ENCODE data around the gene NEMP1.

Gene NEMP1

DNA sequence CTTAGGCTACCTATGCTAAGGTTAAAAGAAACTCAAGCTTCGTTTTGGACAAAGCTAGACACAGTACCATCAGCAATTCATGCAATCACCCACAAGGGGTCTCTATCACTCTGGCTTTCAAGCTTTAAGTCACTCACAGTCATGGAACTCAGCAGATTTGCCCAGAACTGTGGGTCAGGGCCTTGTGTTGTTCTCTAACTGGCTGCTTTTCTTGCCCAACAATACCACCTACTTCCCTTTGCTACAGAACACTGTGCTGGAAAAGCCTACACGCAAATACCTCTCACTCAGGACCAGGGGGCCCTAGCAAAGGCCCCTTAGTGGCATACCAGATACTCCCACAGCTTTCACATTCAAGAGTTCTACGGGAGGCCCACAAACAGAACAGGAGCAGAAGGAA, 9.1 kb downstream of the NEMP1 start:
- H4K20me1 ChIP-seq (ENCODE audit: insufficient read depth, low read length, poor library complexity, severe bottlenecking): no peaks in the 10 kb centered on the region
- TF ChIP-seq EZH2phosphoT487 (IDR thresholded peaks at IDR 0.05; ENCODE audit: borderline replicate concordance): no peak
- peak; percentile 95 for TF ChIP-seq CTCF (conservative IDR thresholded peaks at IDR 0.05; ENCODE audit: low read length)
- peaks cover 15% of the 10 kb centered on the region for H3K79me2 ChIP-seq (ENCODE audit: insufficient read depth, low read length)
- H3K9me2 ChIP-seq (replicated peaks; ENCODE audit: low read depth, low read length): no peaks in the 10 kb centered on the region
- no peak overlapping the region for H3K9ac ChIP-seq (ENCODE audit: low read depth, low read length, poor library complexity, severe bottlenecking)
- H3K9me3 ChIP-seq (ENCODE audit: insufficient read depth, low read depth, low read length): no peaks in the 10 kb centered on the region
- no peak overlapping the region for H3K4me2 ChIP-seq (ENCODE audit: low read depth, low read length, poor library complexity, severe bottlenecking)
- H3K4me1 ChIP-seq (ENCODE audit: insufficient read depth, low read length, poor library complexity, severe bottlenecking): no peaks in the 10 kb centered on the region
- H3K36me3 ChIP-seq (ENCODE audit: insufficient read depth, low read length): peaks cover 48% of the 10 kb centered on the region; the same call in 1 of the 2 replicates
- no peak overlapping the region for H2AFZ ChIP-seq (ENCODE audit: low read length)
- H3F3A ChIP-seq (ENCODE audit: low read depth): 0 out of 2 replicates have a peak, but pooled peaks cover 3% of the 10 kb centered on the region
- no peaks in the 10 kb centered on the region for H3K27me3 ChIP-seq (ENCODE audit: insufficient read depth, low read length, poor library complexity, severe bottlenecking)
- no peak overlapping the region for H3K4me3 ChIP-seq (ENCODE audit: low read length, poor library complexity, severe bottlenecking)

DNA sequence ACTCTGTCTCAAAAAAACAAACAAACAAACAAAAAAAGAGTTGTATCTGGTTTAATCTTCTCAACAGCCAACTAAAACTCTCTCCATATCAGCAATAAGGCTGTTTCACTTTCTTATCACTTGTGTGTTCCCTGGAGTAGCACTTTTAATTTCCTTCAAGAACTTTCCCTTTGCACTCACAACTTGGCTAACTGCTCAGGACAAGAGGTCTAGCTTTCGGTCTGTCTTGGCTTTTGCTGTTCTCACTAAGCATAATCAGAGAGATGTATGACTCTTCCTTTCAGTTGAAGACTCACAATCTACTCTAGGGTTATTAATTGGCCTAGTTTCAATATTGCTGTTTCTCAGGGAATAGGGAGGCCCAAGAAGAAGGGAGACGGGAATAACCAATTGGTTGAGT, 12.3 kb downstream of the NEMP1 start:
- Histone ChIP-seq H2AFZ (ENCODE audit: low read length) (no peak overlapping the region), H4K20me1 (ENCODE audit: insufficient read depth, low read length, poor library complexity, severe bottlenecking) (no peaks in the 10 kb centered on the region), H3K27me3 (ENCODE audit: insufficient read depth, low read length, poor library complexity, severe bottlenecking) (no peaks in the 10 kb centered on the region), H3K4me1 (ENCODE audit: insufficient read depth, low read length, poor library complexity, severe bottlenecking) (no peaks in the 10 kb centered on the region), H3K9ac (ENCODE audit: low read depth, low read length, poor library complexity, severe bottlenecking) (no peak overlapping the region), H3F3A (ENCODE audit: low read depth) (peaks cover 3% of the 10 kb centered on the region; the same call in 1 of the 2 replicates), H3K36me3 (ENCODE audit: insufficient read depth, low read length) (peaks cover 44% of the 10 kb centered on the region; the same call in 1 of the 2 replicates), H3K9me3 (ENCODE audit: insufficient read depth, low read depth, low read length) (no peaks in the 10 kb centered on the region), H3K79me2 (ENCODE audit: insufficient read depth, low read length) (no peaks in the 10 kb centered on the region), H3K9me2 (replicated peaks; ENCODE audit: low read depth, low read length) (no peaks in the 10 kb centered on the region), H3K4me3 (ENCODE audit: low read length, poor library complexity, severe bottlenecking) (no peak overlapping the region), H3K4me2 (ENCODE audit: low read depth, low read length, poor library complexity, severe bottlenecking) (no peak overlapping the region)
- TF ChIP-seq CTCF (conservative IDR thresholded peaks at IDR 0.05; ENCODE audit: low read length): no peak
- no peak for TF ChIP-seq EZH2phosphoT487 (IDR thresholded peaks at IDR 0.05; ENCODE audit: borderline replicate concordance)

DNA sequence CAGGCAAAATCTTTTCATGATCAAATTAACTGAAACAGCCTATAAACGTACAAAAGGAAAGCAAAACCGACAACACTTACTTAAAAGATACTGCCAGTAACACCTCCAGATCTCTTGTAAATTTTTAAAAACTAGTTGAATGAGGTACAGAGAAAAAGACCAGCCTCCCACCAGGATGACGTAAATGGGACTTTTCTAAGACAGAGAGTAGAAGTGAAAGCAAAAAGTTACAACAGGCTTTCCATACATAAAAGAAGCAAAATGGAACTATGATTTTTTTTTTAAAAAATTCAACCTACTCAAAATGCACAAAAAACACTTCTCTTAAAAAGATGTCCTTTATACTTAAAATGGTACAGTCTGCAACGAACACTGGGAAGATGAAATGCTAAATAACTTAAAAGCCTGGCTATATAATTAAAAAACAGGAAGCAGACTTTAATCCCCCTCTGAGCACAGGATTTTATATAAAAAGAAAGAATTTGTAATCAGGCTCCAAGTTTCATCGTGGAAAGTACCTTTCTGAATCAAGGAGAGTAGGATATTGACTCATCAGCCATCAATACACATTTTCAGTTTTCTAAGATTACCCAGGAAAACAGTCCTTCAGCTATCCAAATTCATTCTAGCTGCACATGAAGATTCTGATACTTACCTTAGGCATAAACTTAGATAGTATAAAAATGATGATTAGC, 14.5 kb downstream of the NEMP1 start:
- H3K4me3 ChIP-seq (ENCODE audit: low read length, poor library complexity, severe bottlenecking): no peak overlapping the region
- no peak overlapping the region for H3K4me2 ChIP-seq (ENCODE audit: low read depth, low read length, poor library complexity, severe bottlenecking)
- no peaks in the 10 kb centered on the region for H3K9me2 ChIP-seq (replicated peaks; ENCODE audit: low read depth, low read length)
- H3K36me3 ChIP-seq (ENCODE audit: insufficient read depth, low read length): peaks cover 43% of the 10 kb centered on the region; the same call in 1 of the 2 replicates
- no peaks in the 10 kb centered on the region; the same call in 1 of the 2 replicates for H3F3A ChIP-seq (ENCODE audit: low read depth)
- no peaks in the 10 kb centered on the region for H3K27me3 ChIP-seq (ENCODE audit: insufficient read depth, low read length, poor library complexity, severe bottlenecking)
- TF ChIP-seq EZH2phosphoT487 (IDR thresholded peaks at IDR 0.05; ENCODE audit: borderline replicate concordance) (no peak), CTCF (conservative IDR thresholded peaks at IDR 0.05; ENCODE audit: low read length) (no peak)
- no peaks in the 10 kb centered on the region for H3K4me1 ChIP-seq (ENCODE audit: insufficient read depth, low read length, poor library complexity, severe bottlenecking)
- no peak overlapping the region for H3K9ac ChIP-seq (ENCODE audit: low read depth, low read length, poor library complexity, severe bottlenecking)
- H4K20me1 ChIP-seq (ENCODE audit: insufficient read depth, low read length, poor library complexity, severe bottlenecking): no peaks in the 10 kb centered on the region
- H2AFZ ChIP-seq (ENCODE audit: low read length): no peak overlapping the region
- H3K79me2 ChIP-seq (ENCODE audit: insufficient read depth, low read length): no peaks in the 10 kb centered on the region
- H3K9me3 ChIP-seq (ENCODE audit: insufficient read depth, low read depth, low read length): no peaks in the 10 kb centered on the region
